Esophagus muscularis mucosa (tissue), 4 donors: Measurements from ENCODE around the gene CYLD. TPM values are rescaled to one million over a fixed set of nuclear protein-coding genes. Genes with fewer than 3 reads are reported as not detected.

Experiments used
- DNase-seq: peaks from one replicate; pipeline ENCODE4 v3.0.0-alpha.2; 2017; ENCODE audit errors: extremely low spot score
- H3K27ac ChIP-seq, 4 donors: fragments of 200-600 bp; sonication (generic); replicated peaks in 1 of 4; 1 replicate in 3 of 4; 2 replicates in 1 of 4; pipeline ENCODE4 v1.5.1; 2016 to 2019; ENCODE audit warnings: mild to moderate bottlenecking in 1 of 4
- H3K27me3 ChIP-seq, 4 donors: fragments of 200-600 bp; sonication (generic); one replicate each; pipeline versions ENCODE4 v1.5.1 to v1.6.0; 2016 to 2019
- H3K36me3 ChIP-seq, 4 donors: fragments of 200-600 bp; sonication (generic); one replicate each; pipeline ENCODE4 v1.5.1; 2016 to 2019
- H3K4me1 ChIP-seq, 4 donors: fragments of 200-600 bp; sonication (generic); one replicate each; pipeline ENCODE4 v1.5.1; 2016 to 2019
- H3K4me3 ChIP-seq, 4 donors: fragments of 200-600 bp; sonication (generic); 1 replicate in 2 of 4; 2 replicates in 2 of 4; pipeline ENCODE4 v1.5.1; 2016 to 2019; ENCODE audit warnings: mild to moderate bottlenecking in 4 of 4, moderate library complexity in 1 of 4
- H3K9me3 ChIP-seq, 4 donors: fragments of 200-600 bp; sonication (generic); 1 replicate in 3 of 4; 2 replicates in 1 of 4; pipeline ENCODE4 v1.5.1; 2016 to 2019
- CTCF ChIP-seq, 3 experiments: fragments of 200-600 bp in 2 of 3; fragments of 450-650 bp in 1 of 3; sonication (generic) in 2 of 3; IDR thresholded peaks; one replicate each; pipeline ENCODE4 v1.5.1; 2017 to 2019; ENCODE audit warnings: antibody characterized with exemption in 3 of 3, mild to moderate bottlenecking in 2 of 3, moderate library complexity in 1 of 3
- EP300 ChIP-seq: sonication (generic); formaldehyde crosslinking; IDR thresholded peaks from one replicate; pipeline ENCODE4 v1.6.1; 2017; ENCODE audit warnings: antibody characterized with exemption
- POLR2A ChIP-seq: fragments of 450-650 bp; IDR thresholded peaks from one replicate; pipeline ENCODE4 v1.6.1; 2017; ENCODE audit warnings: antibody characterized with exemption, moderate library complexity, mild to moderate bottlenecking, low read depth
- POLR2AphosphoS5 ChIP-seq, 2 donors: sonication (generic); formaldehyde crosslinking; IDR thresholded peaks; one replicate each; pipeline ENCODE4 v1.6.1; 2017; ENCODE audit warnings: antibody characterized with exemption in 2 of 2
- WGBS: methylation state at CpG from one replicate; pipeline ENCODE4 v1.1.5; 2018; 5-methylcytosine and 5-hydroxymethylcytosine counted together
- intact Hi-C: fragments of 100-400 bp; cut with DNase I; formaldehyde crosslinking; loops from one replicate; pipeline ENCODE4 v1.15.1; 2023
- total RNA-seq, 4 donors: library from RNA; depleted of rRNA; stranded (reverse); fragments of >200 nt; gene quantifications; one replicate each; pipeline versions ENCODE4 v1.1.0 to v1.2.1, GENCODE V29; 2016

The CYLD gene
- total RNA-seq, 4 donors from 2014 or later: 40.1 to 46.4 (median 40.8) TPM

- Histone ChIP-seq H3K9me3 (peaks cover 0 to 10% (median 7%) of the 10 kb centered on the region in 4 donors), H3K4me1 (peaks cover 14 to 36% (median 22%) of the 10 kb centered on the region in 4 donors), H3K27ac (no peak overlapping the region), H3K36me3 (peaks cover 0 to 19% (median 9%) of the 10 kb centered on the region in 4 donors), H3K27me3 (no peaks in the 10 kb centered on the region), H3K4me3 (no peak overlapping the region)
- TF ChIP-seq POLR2AphosphoS5 (IDR thresholded peaks at IDR 0.05) (no peak), EP300 (no peak), POLR2A (no peak), CTCF (IDR thresholded peaks at IDR 0.05) (no peak)
- WGBS: 97% methylated on average over 1 of the region's 1 CpG
- DNase-seq: no peak
- intact Hi-C loops: no loop called here
These were observed 24.0 kb downstream of the CYLD start for GRCh38 chr16:50765861-50766260.

GRCh38 chr16:50767197-50767596 is 25.3 kb downstream of the CYLD start:
- 95% methylated on average over 2 of the region's 2 CpGs for WGBS

DNA sequence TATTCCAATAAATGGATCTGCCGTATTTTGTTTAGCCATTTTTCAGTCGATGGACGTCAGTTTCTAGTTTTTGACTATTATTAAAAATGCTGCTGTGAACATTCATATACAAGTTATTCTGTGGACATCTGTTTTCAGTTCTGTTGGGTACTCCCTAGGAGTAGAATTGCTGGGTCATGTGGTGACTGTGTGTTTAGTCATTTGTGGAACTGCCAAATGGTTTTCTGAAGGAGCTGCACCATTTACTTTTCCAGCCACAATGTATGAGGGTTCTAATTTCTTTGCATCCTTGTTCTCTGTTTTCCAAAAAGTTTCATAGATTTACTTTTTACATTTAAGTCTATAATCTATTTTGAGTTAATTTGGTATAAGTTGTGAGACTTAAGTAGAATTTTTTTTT is 29.5 kb downstream of the CYLD start:
- Histone ChIP-seq H3K27ac (no peak overlapping the region), H3K27me3 (no peaks in the 10 kb centered on the region), H3K4me3 (no peak overlapping the region), H3K9me3 (peaks cover 0 to 1% (median under 1%) of the 10 kb centered on the region in 4 donors), H3K4me1 (no peaks in the 10 kb centered on the region), H3K36me3 (peaks cover 0 to 13% (median 3%) of the 10 kb centered on the region in 4 donors)
- DNase-seq: no peak
- TF ChIP-seq POLR2AphosphoS5 (IDR thresholded peaks at IDR 0.05): no peak
- TF ChIP-seq POLR2A: no peak
- no peak for TF ChIP-seq EP300
- TF ChIP-seq CTCF (IDR thresholded peaks at IDR 0.05): no peak
- intact Hi-C loops: no loop called here
- WGBS: 96% methylated on average over 3 of the region's 3 CpGs

More at GRCh38 chr16:50767197-50767596, 25.3 kb downstream of the CYLD start:
- no peak for TF ChIP-seq POLR2A
- TF ChIP-seq EP300: no peak
- no peak overlapping the region for H3K4me3 ChIP-seq
- peaks cover 12 to 26% (median 14%) of the 10 kb centered on the region in 4 donors for H3K4me1 ChIP-seq
- intact Hi-C loops: no loop called here
- H3K9me3 ChIP-seq: peaks cover 0 to 10% (median 7%) of the 10 kb centered on the region in 4 donors
- no peaks in the 10 kb centered on the region for H3K27me3 ChIP-seq
- no peak overlapping the region for H3K27ac ChIP-seq
- DNase-seq: no peak
- H3K36me3 ChIP-seq: peaks cover 0 to 19% (median 9%) of the 10 kb centered on the region in 4 donors

DNA sequence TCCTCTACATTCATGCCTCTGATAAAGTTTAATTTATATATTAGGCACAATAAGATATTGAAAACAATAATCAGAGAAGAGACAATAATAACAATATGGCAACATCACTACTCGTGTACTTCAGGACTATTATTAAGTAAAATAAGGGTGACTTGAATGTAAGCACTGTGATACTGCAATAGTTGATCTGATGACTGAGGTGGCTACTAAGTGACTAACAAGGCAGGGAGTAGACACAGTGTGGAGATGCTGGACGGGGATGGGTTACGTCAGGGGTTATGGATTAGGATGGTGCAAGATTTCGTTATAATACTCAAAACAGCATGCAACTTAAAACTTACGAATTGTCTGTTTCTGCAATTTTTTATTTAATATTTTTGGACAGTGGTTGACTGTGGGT is 32.5 kb downstream of the CYLD start:
- TF ChIP-seq POLR2A (no peak), CTCF (IDR thresholded peaks at IDR 0.05) (no peak), POLR2AphosphoS5 (IDR thresholded peaks at IDR 0.05) (no peak), EP300 (no peak)
- H3K4me3 ChIP-seq: no peak overlapping the region
- no peaks in the 10 kb centered on the region for H3K27me3 ChIP-seq
- peaks cover 0 to 29% (median 10%) of the 10 kb centered on the region in 4 donors for H3K36me3 ChIP-seq
- H3K4me1 ChIP-seq: no peaks in the 10 kb centered on the region
- DNase-seq: no peak
- intact Hi-C loops: no loop called here
- no peaks in the 10 kb centered on the region for H3K9me3 ChIP-seq
- 89% methylated on average over 5 of the region's 5 CpGs for WGBS
- H3K27ac ChIP-seq: no peak overlapping the region

DNA sequence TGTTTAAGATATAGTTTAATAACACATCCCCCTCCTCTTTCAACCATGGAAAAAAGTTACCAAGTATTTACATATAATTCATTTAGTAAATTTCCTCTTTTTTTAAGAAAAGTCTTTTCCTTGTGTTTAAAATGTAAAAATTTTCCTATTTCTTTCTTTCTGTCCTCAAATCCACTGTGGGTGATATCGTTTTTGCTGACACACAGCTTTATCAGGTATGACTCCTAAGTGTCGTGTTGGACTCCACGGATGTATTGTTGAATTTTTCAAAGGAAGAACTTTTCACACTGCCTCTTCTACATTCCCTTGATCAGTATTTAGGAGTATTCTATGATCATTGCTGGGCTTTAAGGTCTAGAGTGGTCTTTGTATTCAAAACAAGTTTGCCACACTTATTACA is 33.1 kb downstream of the CYLD start:
- 93% methylated on average over 3 of the region's 3 CpGs for WGBS
- Histone ChIP-seq H3K27ac (no peak overlapping the region), H3K36me3 (peaks cover 4 to 35% (median 14%) of the 10 kb centered on the region in 4 donors), H3K4me3 (no peak overlapping the region), H3K27me3 (no peaks in the 10 kb centered on the region), H3K9me3 (no peaks in the 10 kb centered on the region), H3K4me1 (no peaks in the 10 kb centered on the region)
- intact Hi-C loops: no loop called here
- DNase-seq: no peak
- TF ChIP-seq EP300 (no peak), CTCF (IDR thresholded peaks at IDR 0.05) (no peak), POLR2AphosphoS5 (IDR thresholded peaks at IDR 0.05) (no peak), POLR2A (no peak)
